H1 (cell line): ENCODE results near the gene ZNF586.

ENCODE experiments used
- CHD1 ChIP-seq: IDR thresholded peaks from 2 replicates; pipeline ENCODE4 v1.6.1; 2012; ENCODE audit warnings: low read depth, low read length, improper control_type of control experiment
- CREB1 ChIP-seq: IDR thresholded peaks from 2 replicates; pipeline ENCODE4 v1.6.1; 2012; ENCODE audit warnings: inconsistent platforms
- CTCF ChIP-seq, 3 experiments: IDR thresholded peaks; 1 replicate in 2 of 3; 2 replicates in 1 of 3; pipeline versions ENCODE4 v1.5.1 to v1.6.1; 2011; ENCODE audit warnings: low read length in 3 of 3, mild to moderate bottlenecking in 3 of 3, inconsistent platforms in 2 of 3, low read depth in 1 of 3, moderate library complexity in 1 of 3; ENCODE audit not compliant: insufficient read depth in 1 of 3; ENCODE audit errors: control extremely low read depth in 1 of 3
- EP300 ChIP-seq, 2 experiments: IDR thresholded peaks; 1 replicate in 1 of 2; 2 replicates in 1 of 2; pipeline ENCODE4 v1.6.1; 2011 to 2012; ENCODE audit warnings: low read depth in 2 of 2, low read length in 2 of 2, mild to moderate bottlenecking in 2 of 2, borderline replicate concordance in 1 of 2, inconsistent platforms in 1 of 2, moderate library complexity in 1 of 2
- GABPA ChIP-seq: IDR thresholded peaks from 2 replicates; pipeline ENCODE4 v1.6.1; 2011; ENCODE audit warnings: mild to moderate bottlenecking, low read length, moderate library complexity, borderline replicate concordance; ENCODE audit not compliant: insufficient read depth
- HDAC6 ChIP-seq: IDR thresholded peaks from one replicate; pipeline ENCODE4 v1.7.1; 2012; ENCODE audit warnings: low read depth, mild to moderate bottlenecking, inconsistent platforms, low read length, moderate library complexity
- JUND ChIP-seq: IDR thresholded peaks from 2 replicates; pipeline ENCODE4 v1.6.1; 2011; ENCODE audit warnings: mild to moderate bottlenecking, improper control_type of control experiment, low read length
- RXRA ChIP-seq: IDR thresholded peaks from 2 replicates; pipeline ENCODE4 v1.6.1; 2011; ENCODE audit warnings: low read depth, mild to moderate bottlenecking, low read length, moderate library complexity; ENCODE audit not compliant: insufficient read depth
- SIN3A ChIP-seq, 2 experiments: IDR thresholded peaks in 1 of 2; conservative IDR thresholded peaks in 1 of 2; 2 replicates each; pipeline ENCODE4 v1.6.1; 2011 to 2012; ENCODE audit warnings: low read length in 2 of 2, improper control_type of control experiment in 1 of 2, low read depth in 1 of 2, mild to moderate bottlenecking in 1 of 2
- SIX5 ChIP-seq: IDR thresholded peaks from 2 replicates; pipeline ENCODE4 v1.6.1; 2011; ENCODE audit warnings: mild to moderate bottlenecking, low read depth, low read length
- YY1 ChIP-seq: IDR thresholded peaks from 2 replicates; pipeline ENCODE4 v1.6.1; 2011; ENCODE audit warnings: low read depth, mild to moderate bottlenecking, low read length

GRCh38 chr19:57789288-57789687 lies 19.8 kb downstream of the ZNF586 start:
- TF ChIP-seq CHD1 = no peak
- no peak for TF ChIP-seq CREB1
- no peak for TF ChIP-seq GABPA
- TF ChIP-seq CTCF (IDR thresholded peaks at IDR 0.05; ENCODE audit: control extremely low read depth in 1 of 3, insufficient read depth in 1 of 3, low read depth in 1 of 3, low read length in 3 of 3) = no peak
- no peak for TF ChIP-seq RXRA
- no peak for TF ChIP-seq YY1
- no peak for TF ChIP-seq HDAC6
- no peak for TF ChIP-seq EP300 (IDR thresholded peaks at IDR 0.05; ENCODE audit: borderline replicate concordance in 1 of 2, low read depth in 2 of 2, low read length in 2 of 2)
- no peak for TF ChIP-seq SIX5
- TF ChIP-seq SIN3A (conservative IDR thresholded peaks at IDR 0.05 in 1 of 2, IDR thresholded peaks at IDR 0.05 in 1 of 2; ENCODE audit: low read depth in 1 of 2, low read length in 2 of 2) = no peak
- TF ChIP-seq JUND = no peak
